Caco-2 (cell line): Measurements from ENCODE around the gene COPS4. TPM values are rescaled to one million over a fixed set of nuclear protein-coding genes. Genes with fewer than 3 reads are reported as not detected.

Experiments used
- BruUV-seq: library from RNA; stranded (reverse); fragments of 400-500 nt; replicated peaks from 2 replicates; lab custom pipeline; 2021; lab: Mats Ljungman, UMichigan
- CTCF ChIA-PET: fragments of 300-600 bp; sonication (Branson Sonifier 250); formaldehyde crosslinking; loops from one replicate; lab custom pipeline; 2022; ENCODE audit warnings: antibody characterized with exemption; lab: Charles Lee
- POLR2A ChIA-PET: fragments of 300-600 bp; sonication (Branson Sonifier 250); formaldehyde crosslinking; loops from one replicate; lab custom pipeline; 2022; ENCODE audit warnings: antibody characterized with exemption; lab: Charles Lee
- DNase-seq, 2 experiments: peaks; one replicate each; pipeline versions ENCODE4 v3.0.0 to v3.0.0-alpha.2; 2020 to 2022
- H3K27me3 ChIP-seq: replicated peaks from 2 replicates; pipeline ENCODE4 v1.6.0; 2011; ENCODE audit warnings: low read length; ENCODE audit not compliant: control insufficient read depth, insufficient read depth
- H3K36me3 ChIP-seq: 2 replicates; pipeline ENCODE4 v1.5.1; 2011; ENCODE audit warnings: low read length; ENCODE audit not compliant: control insufficient read depth, insufficient read depth
- H3K4me1 ChIP-seq: fragments of 250-450 bp; sonication (Bioruptor Pico); 2 replicates; pipeline ENCODE4 v1.5.1; 2020; ENCODE audit warnings: mild to moderate bottlenecking
- H3K4me3 ChIP-seq: 2 replicates; pipeline ENCODE4 v1.5.1; 2011; ENCODE audit warnings: low read depth, mild to moderate bottlenecking, control low read depth, low read length
- H3K9me3 ChIP-seq: fragments of 250-450 bp; sonication (Bioruptor Pico); 2 replicates; pipeline ENCODE4 v1.5.1; 2020; ENCODE audit warnings: mild to moderate bottlenecking, moderate library complexity
- H3K27ac Mint-ChIP-seq: one replicate; pipeline ENCODE4 v1.8.0; 2022; ENCODE audit warnings: mixed read lengths; ENCODE audit not compliant: unreplicated experiment
- H3K27me3 Mint-ChIP-seq: one replicate; pipeline ENCODE4 v1.8.0; 2022; ENCODE audit warnings: mixed read lengths; ENCODE audit not compliant: insufficient read depth, unreplicated experiment
- H3K36me3 Mint-ChIP-seq: one replicate; pipeline ENCODE4 v1.8.0; 2022; ENCODE audit warnings: mild to moderate bottlenecking, mixed read lengths; ENCODE audit not compliant: insufficient read depth, unreplicated experiment
- H3K4me1 Mint-ChIP-seq: one replicate; pipeline ENCODE4 v1.8.0; 2022; ENCODE audit warnings: low read depth, mixed read lengths; ENCODE audit not compliant: unreplicated experiment
- H3K4me3 Mint-ChIP-seq: one replicate; pipeline ENCODE4 v1.8.0; 2022; ENCODE audit warnings: mild to moderate bottlenecking, moderate library complexity, mixed read lengths; ENCODE audit not compliant: unreplicated experiment
- H3K9me3 Mint-ChIP-seq: one replicate; pipeline ENCODE4 v1.8.0; 2022; ENCODE audit warnings: mixed read lengths; ENCODE audit not compliant: unreplicated experiment
- intact Hi-C: fragments of 100-400 bp; cut with micrococcal nuclease; formaldehyde crosslinking; loops from one replicate; pipeline ENCODE4 v1.10.0; 2022; ENCODE audit not compliant: unreplicated experiment
- total RNA-seq: library from RNA; stranded (reverse); gene quantifications from 2 replicates; pipeline ENCODE4 v1.2.3, GENCODE V29; 2022
- TF ChIP-seq, protein P1 (sequence below), 2 experiments: fragments of 200-600 bp in 1 of 2; IDR thresholded peaks; 1 replicate in 1 of 2; 2 replicates in 1 of 2; pipeline versions ENCODE4 v1.5.1 to v1.8.0; 2011 to 2022; ENCODE audit warnings: antibody characterized with exemption in 1 of 2, control low read depth in 1 of 2, inconsistent platforms in 1 of 2, low read depth in 1 of 2, low read length in 1 of 2, mild to moderate bottlenecking in 1 of 2, moderate library complexity in 1 of 2; ENCODE audit not compliant: insufficient read depth in 1 of 2, severe bottlenecking in 1 of 2, unreplicated experiment in 1 of 2

COPS4 gene
- total RNA-seq, 1 experiment from 2014 or later, result 36.3 TPM

DNA sequence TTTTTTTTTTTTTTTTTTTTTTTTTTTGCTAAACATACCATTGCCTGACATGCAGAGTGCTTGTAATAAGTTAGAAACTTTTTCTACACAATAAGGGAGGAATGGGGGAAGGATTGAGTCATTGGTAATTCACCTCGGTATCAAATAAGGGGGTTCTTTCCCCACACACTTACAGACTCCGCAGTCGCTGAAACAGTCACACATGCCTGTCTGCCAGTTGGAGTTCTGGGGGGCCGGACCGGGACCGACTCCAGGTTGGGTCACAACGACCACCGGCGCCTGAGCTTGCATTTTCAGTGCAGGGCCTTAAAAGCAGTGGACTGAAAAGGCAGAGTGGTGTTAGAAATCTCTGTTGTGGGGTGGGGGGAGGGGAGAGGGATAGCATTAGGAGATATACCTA lies 72.6 kb downstream of the COPS4 start:
- no peaks in the 10 kb centered on the region for H3K36me3 Mint-ChIP-seq
- ChIA-PET CTCF (no interaction called here), POLR2A (no interaction called here)
- Histone ChIP-seq H3K27me3 (no peaks in the 10 kb centered on the region), H3K9me3 (no peaks in the 10 kb centered on the region), H3K36me3 (no peaks in the 10 kb centered on the region), H3K4me1 (peaks cover 11% of the 10 kb centered on the region; the same call in 1 of the 2 replicates), H3K4me3 (no peak overlapping the region)
- peaks cover 6% of the 10 kb centered on the region for H3K4me1 Mint-ChIP-seq
- H3K9me3 Mint-ChIP-seq, result no peaks in the 10 kb centered on the region
- H3K4me3 Mint-ChIP-seq, result no peak overlapping the region
- H3K27me3 Mint-ChIP-seq, result no peaks in the 10 kb centered on the region
- DNase-seq, result no peak
- intact Hi-C loops, result no loop called here
- no peak overlapping the region for H3K27ac Mint-ChIP-seq
- TF ChIP-seq, protein P1, sequence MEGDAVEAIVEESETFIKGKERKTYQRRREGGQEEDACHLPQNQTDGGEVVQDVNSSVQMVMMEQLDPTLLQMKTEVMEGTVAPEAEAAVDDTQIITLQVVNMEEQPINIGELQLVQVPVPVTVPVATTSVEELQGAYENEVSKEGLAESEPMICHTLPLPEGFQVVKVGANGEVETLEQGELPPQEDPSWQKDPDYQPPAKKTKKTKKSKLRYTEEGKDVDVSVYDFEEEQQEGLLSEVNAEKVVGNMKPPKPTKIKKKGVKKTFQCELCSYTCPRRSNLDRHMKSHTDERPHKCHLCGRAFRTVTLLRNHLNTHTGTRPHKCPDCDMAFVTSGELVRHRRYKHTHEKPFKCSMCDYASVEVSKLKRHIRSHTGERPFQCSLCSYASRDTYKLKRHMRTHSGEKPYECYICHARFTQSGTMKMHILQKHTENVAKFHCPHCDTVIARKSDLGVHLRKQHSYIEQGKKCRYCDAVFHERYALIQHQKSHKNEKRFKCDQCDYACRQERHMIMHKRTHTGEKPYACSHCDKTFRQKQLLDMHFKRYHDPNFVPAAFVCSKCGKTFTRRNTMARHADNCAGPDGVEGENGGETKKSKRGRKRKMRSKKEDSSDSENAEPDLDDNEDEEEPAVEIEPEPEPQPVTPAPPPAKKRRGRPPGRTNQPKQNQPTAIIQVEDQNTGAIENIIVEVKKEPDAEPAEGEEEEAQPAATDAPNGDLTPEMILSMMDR (IDR thresholded peaks at IDR 0.05; ENCODE audit: insufficient read depth in 1 of 2, low read depth in 1 of 2, low read length in 1 of 2, severe bottlenecking in 1 of 2, unreplicated experiment in 1 of 2), result no peak
- BruUV-seq, result no TSS peak

DNA sequence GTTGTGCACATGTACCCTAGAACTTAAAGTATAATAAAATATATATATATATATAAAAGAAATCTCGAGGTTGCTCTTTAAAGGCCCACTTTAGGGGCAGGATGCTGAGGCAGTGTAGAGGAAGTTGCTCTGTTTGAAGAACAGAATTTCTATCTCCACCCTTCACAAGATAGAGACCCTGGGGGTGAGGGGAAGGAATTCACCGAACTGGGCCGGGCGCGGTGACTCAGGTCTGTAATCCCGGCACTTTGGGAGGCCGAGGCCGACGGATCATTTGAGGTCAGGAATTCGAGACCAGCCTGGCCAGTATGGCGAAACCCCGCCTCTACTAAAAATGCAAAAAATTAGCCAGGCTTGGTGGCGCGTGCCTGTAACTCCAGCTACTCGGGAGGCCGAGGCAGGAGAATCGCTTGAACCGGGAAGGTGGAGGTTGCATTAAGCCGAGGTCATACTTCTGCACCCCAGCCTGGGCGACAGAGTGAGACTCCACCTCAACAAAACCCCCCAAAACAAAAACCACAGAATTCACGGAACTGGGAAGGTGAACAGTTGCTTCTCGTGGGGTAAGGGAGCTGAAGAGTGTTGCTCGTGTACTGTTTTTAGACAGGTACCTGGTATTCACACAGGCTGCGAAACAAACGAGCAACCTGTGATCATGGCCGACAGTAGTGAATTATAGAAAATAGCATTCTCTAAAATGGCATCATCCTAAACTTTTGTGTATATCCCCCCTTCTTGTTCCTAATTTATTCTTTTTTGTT lies 73.3 kb downstream of the COPS4 start:
- Mint-ChIP-seq H3K4me1 (peaks cover 8% of the 10 kb centered on the region), H3K9me3 (no peaks in the 10 kb centered on the region), H3K4me3 (peak overlapping the region; percentile 79), H3K36me3 (no peaks in the 10 kb centered on the region), H3K27me3 (no peaks in the 10 kb centered on the region), H3K27ac (no peak overlapping the region)
- Histone ChIP-seq H3K4me3 (no peak overlapping the region), H3K36me3 (no peaks in the 10 kb centered on the region), H3K27me3 (no peaks in the 10 kb centered on the region), H3K4me1 (peaks cover 12% of the 10 kb centered on the region; the same call in 1 of the 2 replicates), H3K9me3 (no peaks in the 10 kb centered on the region)
- ChIA-PET POLR2A (no interaction called here), CTCF (no interaction called here)
- DNase-seq, result no peak
- intact Hi-C loops, result no loop called here
- TF ChIP-seq, protein P1 (IDR thresholded peaks at IDR 0.05; ENCODE audit: insufficient read depth in 1 of 2, low read depth in 1 of 2, low read length in 1 of 2, severe bottlenecking in 1 of 2, unreplicated experiment in 1 of 2), result no peak
- no TSS peak for BruUV-seq

DNA sequence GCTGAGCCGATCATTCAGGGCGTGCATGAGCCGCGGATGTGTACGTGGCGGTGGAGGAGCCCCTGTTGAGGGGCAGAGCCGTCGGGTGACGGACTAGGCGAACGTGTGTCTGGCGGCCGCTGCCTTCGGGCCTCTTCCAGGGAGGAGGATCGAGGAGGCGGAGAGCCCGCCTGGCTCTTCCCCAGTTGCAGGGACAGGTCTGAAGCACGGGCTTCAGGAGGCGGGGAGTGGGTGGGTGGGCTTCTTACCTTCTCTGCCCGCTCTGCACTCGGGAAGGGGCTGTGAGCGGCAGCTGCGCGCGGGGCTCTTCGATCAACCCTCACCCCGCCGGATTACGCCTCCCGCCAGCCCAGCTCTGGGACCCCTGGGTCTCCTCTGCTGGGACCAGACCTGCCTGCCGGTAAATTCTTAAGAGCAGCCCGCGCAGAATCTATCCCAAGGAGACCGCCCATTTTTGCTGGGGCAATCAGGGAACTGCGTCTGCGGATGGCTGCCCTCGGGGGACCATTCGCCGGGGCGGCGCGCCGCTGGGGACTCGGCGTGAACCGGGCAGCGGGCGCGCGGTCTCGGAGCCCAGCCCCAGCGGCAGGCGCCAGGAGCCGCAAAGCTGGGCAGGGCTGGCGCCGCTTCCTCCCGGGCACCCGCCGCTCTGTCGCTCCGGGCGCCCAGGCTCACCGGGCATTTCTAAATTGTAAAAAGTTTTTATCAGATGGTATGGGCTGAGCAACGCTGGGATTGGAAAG lies 74.7 kb downstream of the COPS4 start:
- TF ChIP-seq, protein P1 (IDR thresholded peaks at IDR 0.05; ENCODE audit: insufficient read depth in 1 of 2, low read depth in 1 of 2, low read length in 1 of 2, severe bottlenecking in 1 of 2, unreplicated experiment in 1 of 2), result no peak
- CTCF ChIA-PET, result interaction anchor here (0.5 to 1.6 kb wide), 9 partner anchors 9 to 1483 kb away, joined by 3 to 13 read pairs (median 4); partner anchors contain the start of genes COPS4 and COQ2
- Histone ChIP-seq H3K9me3 (no peaks in the 10 kb centered on the region), H3K4me3 (peak overlapping the region; percentile 51), H3K27me3 (no peaks in the 10 kb centered on the region), H3K4me1 (peaks cover 15% of the 10 kb centered on the region; the same call in 1 of the 2 replicates), H3K36me3 (no peaks in the 10 kb centered on the region)
- Mint-ChIP-seq H3K9me3 (no peaks in the 10 kb centered on the region), H3K36me3 (no peaks in the 10 kb centered on the region), H3K27me3 (no peaks in the 10 kb centered on the region), H3K4me1 (peaks cover 17% of the 10 kb centered on the region), H3K4me3 (peak overlapping the region; percentile 79), H3K27ac (peak overlapping the region; percentile 64)
- no TSS peak for BruUV-seq
- POLR2A ChIA-PET, result interaction anchor here (0.6 to 1.0 kb wide), 2 partner anchors 70 to 175 kb away, joined by 8 to 18 read pairs; partner anchors contain the start of gene COQ2
- intact Hi-C loops, result loop anchor here (1.0 to 5.0 kb wide), 3 partner anchors 35 to 151 kb away; no protein-coding TSS in a partner anchor
- peak; percentile 57 to 61 for DNase-seq
